Measurements from ENCODE around the gene SH3GL1.
"Not testable (repeated sequence)": the region's sequence is repeated elsewhere in the genome, so short reads cannot be mapped to it uniquely, and the experiment has no call there.

SH3GL1 gene

DNA sequence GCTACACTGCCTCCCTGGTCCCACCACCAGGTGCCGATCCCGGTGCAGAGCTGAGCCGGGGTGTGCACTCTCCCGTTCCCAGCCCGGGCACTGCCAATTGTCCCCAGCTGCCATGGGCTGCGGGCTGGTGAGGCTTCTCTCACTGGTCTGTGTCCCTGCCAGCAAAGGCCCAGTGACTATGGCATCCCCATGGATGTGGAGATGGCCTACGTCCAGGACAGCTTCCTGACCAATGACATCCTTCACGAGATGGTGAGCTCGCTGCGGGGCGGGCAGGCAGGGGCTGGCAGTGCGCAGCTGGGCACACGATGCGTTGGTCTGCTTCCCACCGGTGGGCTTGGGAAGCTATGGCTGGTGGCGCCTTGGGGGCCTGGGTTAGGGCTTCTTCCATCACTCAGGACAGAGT, 42.4 kb downstream of the SH3GL1 start:
- DNase-seq (ENCODE audit: low spot score in 2 of 2) (no peak), ATAC-seq (no peak)
- Mint-ChIP-seq H3K9me3 (no peaks in the 10 kb centered on the region), H3K36me3 (peaks cover 88% of the 10 kb centered on the region), H3K4me3 (no peak overlapping the region), H3K4me1 (peaks cover 5% of the 10 kb centered on the region), H3K27ac (peak overlapping the region; percentile 37)

DNA sequence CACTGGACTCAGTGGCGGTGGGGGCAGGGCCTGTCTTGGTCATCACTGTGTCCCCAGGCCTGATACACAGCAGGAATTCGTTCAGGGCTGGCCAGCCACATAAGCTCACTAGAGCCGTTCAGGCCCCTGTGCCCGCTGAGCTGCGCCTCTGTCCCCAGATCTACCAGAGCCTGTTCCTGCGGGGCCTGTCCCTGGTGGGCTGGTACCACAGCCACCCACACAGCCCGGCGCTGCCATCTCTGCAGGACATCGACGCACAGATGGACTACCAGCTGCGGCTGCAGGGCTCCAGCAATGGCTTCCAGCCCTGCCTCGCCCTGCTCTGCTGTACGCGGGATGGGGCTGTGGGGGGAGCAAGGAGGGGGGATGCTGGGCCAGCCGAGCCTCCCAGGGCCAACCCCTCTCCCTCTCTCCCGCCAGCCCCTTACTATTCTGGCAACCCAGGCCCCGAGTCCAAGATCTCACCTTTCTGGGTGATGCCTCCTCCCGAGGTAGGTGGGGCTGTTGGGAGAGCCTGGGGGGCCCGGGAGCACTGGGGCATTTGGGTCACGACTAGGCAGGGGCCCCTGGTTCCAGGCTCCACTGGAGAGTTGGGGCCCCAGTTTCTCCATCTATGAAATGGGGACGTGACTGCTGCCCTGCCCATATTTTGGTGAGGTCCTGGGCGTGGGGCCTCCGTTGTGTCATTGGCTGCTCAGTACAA, 43.1 kb downstream of the SH3GL1 start:
- H3K9me3 Mint-ChIP-seq, result no peaks in the 10 kb centered on the region
- no peak for DNase-seq (ENCODE audit: low spot score in 2 of 2)
- peaks cover 88% of the 10 kb centered on the region for H3K36me3 Mint-ChIP-seq
- peaks cover 4% of the 10 kb centered on the region for H3K4me1 Mint-ChIP-seq
- no peak overlapping the region for H3K4me3 Mint-ChIP-seq
- peak overlapping the region; percentile 37 for H3K27ac Mint-ChIP-seq
- ATAC-seq, result no peak

- no peak for DNase-seq (ENCODE audit: low spot score in 2 of 2)
- no peaks in the 10 kb centered on the region for H3K9me3 Mint-ChIP-seq
- ATAC-seq, result no peak
- no peaks in the 10 kb centered on the region for H3K4me1 Mint-ChIP-seq
- peaks cover 77% of the 10 kb centered on the region for H3K36me3 Mint-ChIP-seq
- no peak overlapping the region for H3K27ac Mint-ChIP-seq
- no peak overlapping the region for H3K4me3 Mint-ChIP-seq
Measured at GRCh38 chr19:4354897-4355296, 45.5 kb downstream of the SH3GL1 start.

DNA sequence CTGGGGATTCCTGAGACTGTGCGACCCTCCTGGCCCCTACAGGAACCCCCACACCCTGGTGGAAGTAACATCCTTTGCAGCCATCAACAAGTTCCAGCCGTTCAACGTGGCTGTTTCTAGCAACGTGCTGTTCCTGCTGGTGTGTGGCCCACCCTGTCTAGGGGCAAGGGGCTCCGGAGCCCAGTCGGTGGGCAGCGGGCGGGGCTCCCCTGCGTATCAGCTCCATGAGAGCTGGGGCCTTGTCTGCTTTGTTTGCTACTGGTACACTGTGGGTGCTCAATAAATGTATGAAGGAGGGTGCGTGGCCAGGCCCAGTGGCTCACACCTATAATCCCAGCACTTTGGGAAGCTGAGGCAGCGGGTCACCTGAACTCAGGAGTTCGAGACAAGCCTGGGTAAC, 46.1 kb downstream of the SH3GL1 start:
- Mint-ChIP-seq H3K4me1 (no peaks in the 10 kb centered on the region), H3K9me3 (no peaks in the 10 kb centered on the region), H3K36me3 (peaks cover 75% of the 10 kb centered on the region), H3K27ac (no peak overlapping the region), H3K4me3 (no peak overlapping the region)
- DNase-seq (ENCODE audit: low spot score in 2 of 2), result no peak
- no peak for ATAC-seq

- peak; percentile 61 for ATAC-seq
- Mint-ChIP-seq H3K4me3 (no peak overlapping the region), H3K27ac (peak overlapping the region; percentile 71), H3K9me3 (no peaks in the 10 kb centered on the region), H3K4me1 (no peaks in the 10 kb centered on the region), H3K36me3 (peaks cover 71% of the 10 kb centered on the region)
- DNase-seq (ENCODE audit: low spot score in 2 of 2), result peak; percentile 36 to 76
Measured at GRCh38 chr19:4352701-4353121, 47.6 kb downstream of the SH3GL1 start.

DNA sequence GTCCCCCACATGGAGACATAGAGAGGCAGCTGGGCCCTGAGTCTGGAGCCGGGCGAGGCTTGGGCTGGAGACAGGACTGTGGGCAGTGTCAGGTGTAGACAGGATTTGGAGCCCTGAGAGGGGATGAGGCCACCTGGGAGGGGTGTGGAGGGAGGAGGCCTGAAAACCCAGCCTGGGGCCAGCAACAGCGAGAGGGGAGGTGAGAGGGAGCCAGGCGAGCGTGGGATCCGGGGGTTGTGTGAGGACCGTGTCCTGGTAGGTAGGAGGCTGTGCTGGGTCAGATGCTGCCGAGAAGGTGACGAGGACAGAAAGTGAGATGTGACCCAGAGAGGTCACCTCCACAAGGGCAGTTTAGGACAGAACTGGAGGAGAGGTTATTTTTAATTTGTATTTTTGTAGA, 49.6 kb downstream of the SH3GL1 start:
- peaks cover 65% of the 10 kb centered on the region for H3K36me3 Mint-ChIP-seq
- H3K27ac Mint-ChIP-seq, result peak overlapping the region; percentile 85
- no peak for DNase-seq (ENCODE audit: low spot score in 2 of 2)
- ATAC-seq, result no peak
- peaks cover 5% of the 10 kb centered on the region for H3K4me1 Mint-ChIP-seq
- no peaks in the 10 kb centered on the region for H3K9me3 Mint-ChIP-seq
- no peak overlapping the region for H3K4me3 Mint-ChIP-seq

GRCh38 chr19:4350111-4350510, 50.2 kb downstream of the SH3GL1 start:
- peaks cover 11% of the 10 kb centered on the region for H3K4me1 Mint-ChIP-seq
- H3K4me3 Mint-ChIP-seq, result no peak overlapping the region
- DNase-seq (ENCODE audit: low spot score in 2 of 2) (no peak), ATAC-seq (no peak)
- H3K9me3 Mint-ChIP-seq, result no peaks in the 10 kb centered on the region
- peak overlapping the region; percentile 85 for H3K27ac Mint-ChIP-seq
- H3K36me3 Mint-ChIP-seq, result peaks cover 60% of the 10 kb centered on the region

- H3K4me3 Mint-ChIP-seq, result not testable (repeated sequence)
Measured at GRCh38 chr19:4349225-4349624, 51.1 kb downstream of the SH3GL1 start.

GRCh38 chr19:4347521-4347920, 52.8 kb downstream of the SH3GL1 start:
- Mint-ChIP-seq H3K9me3 (no peaks in the 10 kb centered on the region), H3K27ac (no peak overlapping the region), H3K36me3 (peaks cover 50% of the 10 kb centered on the region), H3K4me1 (peaks cover 18% of the 10 kb centered on the region), H3K4me3 (no peak overlapping the region)
- no peak for ATAC-seq
- DNase-seq (ENCODE audit: low spot score in 2 of 2), result no peak

More at GRCh38 chr19:4349225-4349624, 51.1 kb downstream of the SH3GL1 start:
- H3K9me3 Mint-ChIP-seq; ATAC-seq; H3K27ac Mint-ChIP-seq; DNase-seq (ENCODE audit: low spot score in 2 of 2): not testable (repeated sequence)
- H3K4me1 Mint-ChIP-seq, result peaks cover 12% of the 10 kb centered on the region
- peaks cover 54% of the 10 kb centered on the region for H3K36me3 Mint-ChIP-seq

DNA sequence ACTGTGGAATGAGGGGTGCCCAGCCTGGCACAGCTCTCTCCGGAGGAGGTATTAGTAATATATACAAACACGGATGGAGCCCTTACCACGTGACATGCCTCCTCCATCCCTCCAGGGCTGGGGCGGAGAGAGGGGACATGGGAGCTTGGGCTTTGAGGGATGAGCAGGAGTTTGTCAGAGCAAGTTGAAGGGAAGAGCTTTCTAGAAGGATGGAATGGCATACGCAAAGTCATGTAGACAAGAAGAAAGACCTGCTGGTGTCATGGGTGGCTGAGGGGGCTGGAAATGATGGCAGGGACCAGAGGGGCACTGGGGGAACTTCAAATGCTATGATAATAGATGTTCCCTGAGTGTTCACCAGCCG, 54.3 kb downstream of the SH3GL1 start:
- Mint-ChIP-seq H3K36me3 (peaks cover 42% of the 10 kb centered on the region), H3K4me3 (no peak overlapping the region), H3K4me1 (peaks cover 26% of the 10 kb centered on the region), H3K9me3 (no peaks in the 10 kb centered on the region), H3K27ac (no peak overlapping the region)
- no peak for ATAC-seq
- DNase-seq (ENCODE audit: low spot score in 2 of 2), result no peak

- ATAC-seq (no peak), DNase-seq (ENCODE audit: low spot score in 2 of 2) (no peak)
- H3K4me1 Mint-ChIP-seq, result peaks cover 26% of the 10 kb centered on the region
- H3K36me3 Mint-ChIP-seq, result peaks cover 42% of the 10 kb centered on the region
- no peaks in the 10 kb centered on the region for H3K9me3 Mint-ChIP-seq
- no peak overlapping the region for H3K27ac Mint-ChIP-seq
- H3K4me3 Mint-ChIP-seq, result peak overlapping the region; percentile 19
Measured at GRCh38 chr19:4345342-4346019, 54.9 kb downstream of the SH3GL1 start.

DNA sequence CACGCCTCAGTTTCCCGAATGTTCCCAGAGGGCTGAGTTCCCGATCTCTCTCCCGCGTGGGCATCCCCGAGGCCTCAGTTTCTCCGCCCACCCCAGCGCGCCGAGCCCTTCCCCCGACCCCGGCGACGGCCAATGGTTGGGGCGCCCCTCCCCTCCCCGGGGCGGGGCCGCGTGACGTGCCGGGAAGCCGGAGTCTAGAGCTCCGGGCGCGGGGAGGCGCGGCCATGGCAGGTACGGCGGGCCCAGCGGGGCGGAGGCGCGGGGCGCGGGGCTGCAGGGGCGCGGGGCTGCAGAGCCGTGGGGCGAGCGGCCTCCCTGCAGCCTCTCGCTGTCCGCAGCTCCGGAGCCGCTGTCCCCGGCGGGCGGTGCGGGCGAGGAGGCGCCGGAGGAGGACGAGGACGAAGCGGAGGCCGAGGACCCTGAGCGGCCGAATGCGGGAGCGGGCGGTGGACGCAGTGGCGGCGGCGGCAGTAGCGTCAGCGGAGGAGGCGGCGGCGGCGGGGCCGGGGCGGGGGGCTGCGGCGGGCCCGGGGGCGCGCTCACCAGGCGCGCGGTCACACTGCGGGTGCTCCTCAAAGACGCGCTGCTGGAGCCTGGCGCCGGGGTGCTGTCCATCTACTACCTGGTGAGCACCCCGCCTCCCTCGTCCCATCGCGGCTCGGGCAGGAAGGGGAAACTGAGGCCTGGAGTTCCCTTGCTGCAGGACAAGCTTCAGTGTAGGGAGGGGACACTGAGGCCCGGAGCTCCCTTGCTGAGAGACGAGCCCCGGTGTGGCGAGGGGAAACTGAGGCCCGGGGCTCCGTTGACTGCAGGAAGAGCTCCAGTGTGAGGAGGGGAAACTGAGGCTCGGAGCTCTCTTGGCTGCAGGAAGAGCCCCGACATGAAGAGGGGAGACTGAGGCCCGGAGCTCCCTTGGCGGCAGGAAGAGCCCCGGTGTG, 56.7 kb downstream of the SH3GL1 start, which contains the start of gene MPND:
TSS of gene MPND (plus strand) at position 193 of the 938 bp plus-strand sequence. CDS start at position 225, 32 bp downstream.
- H3K27ac Mint-ChIP-seq, result peak within 1 kb of the TSS; percentile 56
- H3K36me3 Mint-ChIP-seq, result peaks cover 33% of the 10 kb centered on the region
- H3K9me3 Mint-ChIP-seq, result no peaks in the 10 kb centered on the region
- peak within 1 kb of the TSS; percentile 89 for H3K4me3 Mint-ChIP-seq
- DNase-seq (ENCODE audit: low spot score in 2 of 2) (peak in 1 of 2 donors; percentile 93), ATAC-seq (peak; percentile 85)
- H3K4me1 Mint-ChIP-seq, result peaks cover 36% of the 10 kb centered on the region

GRCh38 chr19:4342615-4343369, 57.6 kb downstream of the SH3GL1 start:
- Mint-ChIP-seq H3K27ac (peak overlapping the region; percentile 56), H3K4me3 (peak overlapping the region; percentile 89), H3K9me3 (no peaks in the 10 kb centered on the region), H3K4me1 (peaks cover 44% of the 10 kb centered on the region), H3K36me3 (peaks cover 24% of the 10 kb centered on the region)
- DNase-seq (ENCODE audit: low spot score in 2 of 2) (peak; percentile 76 to 96), ATAC-seq (peak; percentile 92)

- Mint-ChIP-seq H3K9me3 (no peaks in the 10 kb centered on the region), H3K27ac (peak overlapping the region; percentile 56), H3K4me1 (peaks cover 47% of the 10 kb centered on the region), H3K36me3 (peaks cover 19% of the 10 kb centered on the region), H3K4me3 (peak overlapping the region; percentile 89)
- DNase-seq (ENCODE audit: low spot score in 2 of 2), result no peak
- no peak for ATAC-seq
Measured at GRCh38 chr19:4342314-4342614, 58.1 kb downstream of the SH3GL1 start.

Measured in stimulated activated effector memory CD8-positive, alpha-beta T cell treated with anti-CD3 and anti-CD28 coated beads, Interleukin-12 subunit alpha, Interleukin-12 subunit beta, amount 100 ng/mL, for 72 hours (primary cell).